Spleen (tissue), 11 donors: Measurements from ENCODE around the gene XKRX. TPM values are rescaled to one million over a fixed set of nuclear protein-coding genes. Genes with fewer than 3 reads are reported as not detected.

Experiments used
- DNase-seq: peaks from one replicate; pipeline ENCODE4 v3.0.0-alpha.2; 2020
- H3K27ac ChIP-seq, 8 donors: fragments of 200-600 bp; sonication (generic) in 7 of 8; 1 replicate in 4 of 8; 2 replicates in 4 of 8; pipeline versions ENCODE4 v1.5.0 to v1.8.0; 2016 to 2021; ENCODE audit warnings: inconsistent platforms in 4 of 8, mild to moderate bottlenecking in 4 of 8, moderate library complexity in 1 of 8
- H3K27me3 ChIP-seq, 7 donors: fragments of 200-600 bp; sonication (generic) in 6 of 7; replicated peaks in 1 of 7; 1 replicate in 4 of 7; 2 replicates in 3 of 7; pipeline versions ENCODE4 v1.5.0 to v1.8.0; 2016 to 2021; ENCODE audit warnings: inconsistent platforms in 3 of 7, mild to moderate bottlenecking in 1 of 7
- H3K36me3 ChIP-seq, 6 donors: fragments of 200-600 bp; sonication (generic) in 5 of 6; 1 replicate in 4 of 6; 2 replicates in 2 of 6; pipeline versions ENCODE4 v1.5.0 to v1.8.0; 2016 to 2021; ENCODE audit warnings: inconsistent platforms in 2 of 6
- H3K4me1 ChIP-seq, 6 donors: fragments of 200-600 bp; sonication (generic) in 5 of 6; 1 replicate in 3 of 6; 2 replicates in 3 of 6; pipeline versions ENCODE4 v1.5.0 to v1.8.0; 2016 to 2021; ENCODE audit warnings: inconsistent platforms in 3 of 6
- H3K4me3 ChIP-seq, 8 donors: fragments of 200-600 bp; sonication (generic) in 7 of 8; 1 replicate in 4 of 8; 2 replicates in 4 of 8; pipeline versions ENCODE4 v1.5.0 to v1.8.0; 2016 to 2021; ENCODE audit warnings: inconsistent platforms in 4 of 8, mild to moderate bottlenecking in 4 of 8, moderate library complexity in 2 of 8
- H3K9me3 ChIP-seq, 8 donors: fragments of 200-600 bp; sonication (generic) in 7 of 8; 1 replicate in 4 of 8; 2 replicates in 4 of 8; pipeline versions ENCODE4 v1.5.0 to v1.8.0; 2016 to 2021; ENCODE audit warnings: inconsistent platforms in 4 of 8
- CTCF ChIP-seq, 11 experiments: fragments of 200-600 bp in 7 of 11; fragments of 450-650 bp in 4 of 11; sonication (generic) in 4 of 11; IDR thresholded peaks in 8 of 11; conservative IDR thresholded peaks in 3 of 11; 1 replicate in 7 of 11; 2 replicates in 4 of 11; pipeline versions ENCODE4 v1.4.0 to v1.8.0; 2016 to 2021; ENCODE audit warnings: antibody characterized with exemption in 11 of 11, inconsistent platforms in 4 of 11, mild to moderate bottlenecking in 1 of 11
- POLR2A ChIP-seq, 3 donors: fragments of 450-650 bp; IDR thresholded peaks; one replicate each; pipeline ENCODE4 v1.5.1; 2017; ENCODE audit warnings: antibody characterized with exemption in 3 of 3, mild to moderate bottlenecking in 1 of 3
- POLR2AphosphoS5 ChIP-seq, 3 donors: sonication (generic); formaldehyde crosslinking; IDR thresholded peaks; one replicate each; pipeline ENCODE4 v1.5.1; 2017; ENCODE audit warnings: antibody characterized with exemption in 3 of 3
- WGBS, 5 donors: extraction: QIAGEN DNeasy Blood & Tissue Kit in 3 of 5; methylation state at CpG; one replicate each; pipeline versions ENCODE4 v1.1.5 to v1.1.7; 2013 to 2018; 5-methylcytosine and 5-hydroxymethylcytosine counted together
- intact Hi-C: fragments of 100-400 bp; cut with DNase I; formaldehyde crosslinking; loops from one replicate; pipeline ENCODE4 v1.15.0; 2023; ENCODE audit warnings: low total_unique reads
- polyA plus RNA-seq, 3 donors: library from polyadenylated mRNA; stranded (reverse); fragments of 200-250 nt; gene quantifications; one replicate each; pipeline ENCODE4 v1.2.1, GENCODE V29; 2013
- total RNA-seq, 7 donors: library from RNA; depleted of rRNA in 3 of 7; stranded (reverse); fragments of >200 nt in 3 of 7; fragmentation: NEBNext Ultra II Directional in 4 of 7; extraction: Animal tissue kit (Norgen Biotek cat#: 25700) in 4 of 7; gene quantifications; one replicate each; pipeline versions ENCODE4 v1.1.0 to v1.2.1, GENCODE V29; 2016 to 2021
- donor health status: healthy with polysubstance abuse.
- donor health status: DM: no; HTN: no; CAD: no; lungs with moderate emphysema.
- donor health status: DM: no; HTN: no; CAD: no.
- donor health status: Bipolar disorder and iron deficiency.
- donor health status: healthy.
- donor health status: DM: no; HTN: no; CAD: no.
- donor health status: DM: yes; HTN: yes; CAD: no.

The XKRX gene
- total and polyA plus RNA-seq, 10 donors, result 0.22 to 1.7 (median 1.00) TPM

GRCh38 chrX:100948557-100948956 is 19.8 kb upstream of the XKRX start:
- no peaks in the 10 kb centered on the region for H3K27me3 ChIP-seq
- TF ChIP-seq CTCF (IDR thresholded peaks at IDR 0.05 in 8 of 11, conservative IDR thresholded peaks at IDR 0.05 in 3 of 11) (no peak), POLR2AphosphoS5 (IDR thresholded peaks at IDR 0.05) (no peak), POLR2A (IDR thresholded peaks at IDR 0.05) (no peak)
- 72 to 100% (median 84%) methylated on average over 1 of the region's 1 CpG; no CpG with 5 or more reads in 1 of the 5 donors for WGBS, 5 donors

GRCh38 chrX:100946299-100946927 is 17.7 kb upstream of the XKRX start:
- Histone ChIP-seq H3K27ac (no peak overlapping the region), H3K36me3 (no peaks in the 10 kb centered on the region), H3K4me3 (no peak overlapping the region), H3K9me3 (no peaks in the 10 kb centered on the region), H3K4me1 (no peaks in the 10 kb centered on the region), H3K27me3 (no peaks in the 10 kb centered on the region)
- no peak for DNase-seq
- 43 to 77% (median 67%) methylated on average over 2 of the region's 2 CpGs for WGBS, 5 donors
- intact Hi-C loops, result no loop called here
- TF ChIP-seq POLR2AphosphoS5 (IDR thresholded peaks at IDR 0.05) (no peak), CTCF (IDR thresholded peaks at IDR 0.05 in 8 of 11, conservative IDR thresholded peaks at IDR 0.05 in 3 of 11) (no peak), POLR2A (IDR thresholded peaks at IDR 0.05) (no peak)

More at GRCh38 chrX:100948557-100948956, 19.8 kb upstream of the XKRX start:
- DNase-seq, result no peak
- intact Hi-C loops, result no loop called here
- H3K9me3 ChIP-seq, result no peaks in the 10 kb centered on the region
- H3K4me3 ChIP-seq, result no peak overlapping the region
- no peak overlapping the region for H3K27ac ChIP-seq
- no peaks in the 10 kb centered on the region for H3K4me1 ChIP-seq
- H3K36me3 ChIP-seq, result no peaks in the 10 kb centered on the region

- Histone ChIP-seq H3K27me3 (no peaks in the 10 kb centered on the region), H3K4me1 (no peaks in the 10 kb centered on the region), H3K4me3 (no peak overlapping the region), H3K36me3 (no peaks in the 10 kb centered on the region), H3K27ac (no peak overlapping the region), H3K9me3 (no peaks in the 10 kb centered on the region)
- 88 to 96% (median 89%) methylated on average over 3 of the region's 3 CpGs for WGBS, 5 donors
- intact Hi-C loops, result no loop called here
- DNase-seq, result no peak
- no peak for TF ChIP-seq POLR2AphosphoS5 (IDR thresholded peaks at IDR 0.05)
- no peak for TF ChIP-seq CTCF (IDR thresholded peaks at IDR 0.05 in 8 of 11, conservative IDR thresholded peaks at IDR 0.05 in 3 of 11)
- no peak for TF ChIP-seq POLR2A (IDR thresholded peaks at IDR 0.05)
Observed at GRCh38 chrX:100944601-100945000, 15.9 kb upstream of the XKRX start.

- Histone ChIP-seq H3K36me3 (no peaks in the 10 kb centered on the region), H3K27ac (no peak overlapping the region), H3K4me3 (no peak overlapping the region), H3K9me3 (no peaks in the 10 kb centered on the region), H3K27me3 (no peaks in the 10 kb centered on the region), H3K4me1 (no peaks in the 10 kb centered on the region)
- intact Hi-C loops, result no loop called here
- TF ChIP-seq POLR2AphosphoS5 (IDR thresholded peaks at IDR 0.05) (no peak), CTCF (IDR thresholded peaks at IDR 0.05 in 8 of 11, conservative IDR thresholded peaks at IDR 0.05 in 3 of 11) (no peak), POLR2A (IDR thresholded peaks at IDR 0.05) (no peak)
- WGBS, 5 donors, result 48 to 74% (median 68%) methylated on average over 4 of the region's 4 CpGs
- no peak for DNase-seq
Observed at GRCh38 chrX:100939333-100939732, 10.6 kb upstream of the XKRX start.
